ENCODE results near the gene RAF1.

The RAF1 gene

GRCh38 chr3:12615266-12615665 is 48.7 kb downstream of the RAF1 start:
- intact Hi-C loops (cut with DNase I) = no loop called here

DNA sequence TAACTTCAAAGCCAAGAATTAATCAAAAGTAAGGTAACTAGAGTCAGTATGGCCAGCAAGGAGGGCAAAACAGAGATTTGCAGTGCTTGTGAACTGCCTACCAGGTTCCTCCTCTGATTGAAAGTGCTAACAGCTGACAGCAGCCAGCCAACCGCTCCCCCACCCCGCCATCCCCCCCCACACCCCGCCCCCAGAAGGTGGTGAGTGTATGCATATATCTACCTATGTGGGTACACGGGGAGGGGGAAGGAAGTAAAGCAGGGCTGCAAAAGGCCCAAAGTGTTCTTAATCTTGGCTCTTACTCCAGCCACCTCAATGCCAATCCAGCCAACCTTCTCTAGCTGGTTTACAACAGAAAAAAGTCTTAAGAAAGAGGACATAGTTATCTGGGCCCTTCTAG is 50.7 kb downstream of the RAF1 start:
- no peak for DNase-seq
- intact Hi-C loops (cut with DNase I) = no loop called here

More at GRCh38 chr3:12615266-12615665, 48.7 kb downstream of the RAF1 start:
- DNase-seq = no peak

DNA sequence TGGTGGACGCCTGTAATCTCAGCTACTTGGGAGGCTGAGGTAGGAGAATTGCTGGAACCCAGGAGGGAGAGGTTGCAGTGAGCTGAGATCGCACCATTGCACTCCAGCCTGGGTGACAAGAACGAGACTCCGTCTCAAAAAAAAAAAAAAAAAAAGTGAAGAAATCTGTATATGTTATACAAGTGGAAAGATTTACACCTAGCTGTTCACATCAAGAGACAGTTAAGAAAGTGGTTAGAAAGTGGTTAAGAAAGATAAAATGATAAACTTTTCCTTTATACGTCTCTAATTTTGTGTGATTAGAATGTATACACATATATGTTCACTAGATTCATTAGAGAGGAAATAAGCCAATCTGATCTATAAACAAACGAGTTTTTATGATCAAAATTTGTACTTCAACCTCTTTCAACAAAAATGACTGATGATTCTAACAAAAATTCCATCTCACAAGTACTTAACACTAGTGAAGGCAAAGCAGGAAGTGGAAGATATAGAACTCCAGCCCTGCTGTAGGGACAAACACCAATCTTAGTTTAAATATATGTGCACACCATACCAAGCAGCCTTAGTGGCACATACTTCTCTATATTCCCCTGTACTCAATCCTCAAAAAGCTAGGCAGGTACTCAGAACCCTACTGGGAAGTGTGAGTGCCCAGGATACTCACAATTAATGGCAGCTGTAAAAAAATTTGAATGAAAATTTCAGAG is 51.2 kb downstream of the RAF1 start:
- intact Hi-C loops (cut with DNase I) = no loop called here
- DNase-seq = no peak

- intact Hi-C loops (cut with DNase I) = no loop called here
- DNase-seq = no peak
Observed at GRCh38 chr3:12611117-12611516, 52.8 kb downstream of the RAF1 start.

GRCh38 chr3:12608376-12608775 is 55.5 kb downstream of the RAF1 start:
- intact Hi-C loops (cut with DNase I) = no loop called here
- no peak for DNase-seq

DNA sequence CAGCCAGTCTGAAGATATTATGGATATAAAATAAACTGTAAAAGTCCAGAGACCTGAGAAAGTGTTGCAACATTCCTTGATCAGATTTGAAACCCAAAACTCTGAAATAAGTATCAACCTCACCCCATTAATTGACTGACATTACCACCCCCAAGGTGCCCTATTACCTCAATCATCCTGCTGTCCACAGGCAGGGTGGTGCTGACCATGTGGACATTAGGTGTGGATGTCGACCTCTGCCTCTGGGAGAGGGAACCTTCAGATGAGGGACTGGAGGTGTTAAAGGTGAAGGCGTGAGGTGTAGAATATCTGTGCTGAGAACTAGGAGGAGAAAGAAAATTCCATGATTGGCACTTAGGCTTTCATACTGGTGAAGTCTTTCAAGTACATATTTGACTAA is 59.9 kb downstream of the RAF1 start:
- DNase-seq = no peak
- intact Hi-C loops (cut with DNase I) = no loop called here

- intact Hi-C loops (cut with DNase I) = no loop called here
- no peak for DNase-seq
Observed at GRCh38 chr3:12601072-12601471, 62.8 kb downstream of the RAF1 start.

- DNase-seq = no peak
- intact Hi-C loops (cut with DNase I) = no loop called here
Observed at GRCh38 chr3:12598890-12599289, 65.0 kb downstream of the RAF1 start.

DNA sequence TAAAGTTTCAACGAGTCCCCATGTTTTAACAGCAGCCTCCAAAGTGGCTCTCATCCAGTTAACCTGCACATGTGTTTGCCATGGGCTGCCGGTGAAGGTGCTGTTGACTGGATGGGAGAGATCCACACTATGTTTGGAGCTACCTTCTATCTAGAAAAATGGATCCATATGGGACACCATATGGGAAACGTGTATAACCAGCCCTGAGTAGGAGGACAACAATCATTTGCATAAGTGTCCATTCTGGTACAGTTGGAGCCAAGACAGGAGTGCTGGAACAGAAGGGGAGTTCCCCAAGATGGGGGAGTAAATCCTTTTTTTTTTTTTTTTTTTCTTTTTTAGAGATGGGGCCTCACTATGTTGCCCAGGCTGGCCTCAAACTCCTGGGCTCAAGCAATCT is 70.4 kb downstream of the RAF1 start:
- intact Hi-C loops (cut with DNase I) = no loop called here
- no peak for DNase-seq

GRCh38 chr3:12591997-12592715 is 71.8 kb downstream of the RAF1 start:
- no peak for DNase-seq
- intact Hi-C loops (cut with DNase I) = no loop called here

GRCh38 chr3:12591456-12591855 is 72.5 kb downstream of the RAF1 start:
- no peak for DNase-seq
- intact Hi-C loops (cut with DNase I) = no loop called here

DNA sequence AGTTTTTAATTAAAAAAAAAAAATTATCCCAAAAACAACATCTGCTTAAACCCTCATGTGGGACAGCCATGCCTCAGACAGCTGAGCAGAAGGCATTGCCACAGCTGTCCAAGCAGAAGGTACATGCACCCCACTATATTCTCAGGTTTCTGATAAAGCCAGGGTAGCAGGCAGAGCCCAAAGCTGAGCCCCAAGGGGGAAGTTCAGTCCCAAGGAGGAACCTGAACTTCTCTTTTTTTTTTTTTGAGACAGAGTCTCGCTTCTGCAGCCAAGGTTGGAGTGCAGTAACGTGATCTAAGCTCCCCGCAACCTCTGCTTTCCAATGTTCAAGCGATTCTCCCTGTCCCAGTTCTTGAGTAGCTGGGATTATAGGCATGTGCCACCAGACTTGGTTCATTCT is 73.8 kb downstream of the RAF1 start:
- intact Hi-C loops (cut with DNase I) = no loop called here
- no peak for DNase-seq

DNA sequence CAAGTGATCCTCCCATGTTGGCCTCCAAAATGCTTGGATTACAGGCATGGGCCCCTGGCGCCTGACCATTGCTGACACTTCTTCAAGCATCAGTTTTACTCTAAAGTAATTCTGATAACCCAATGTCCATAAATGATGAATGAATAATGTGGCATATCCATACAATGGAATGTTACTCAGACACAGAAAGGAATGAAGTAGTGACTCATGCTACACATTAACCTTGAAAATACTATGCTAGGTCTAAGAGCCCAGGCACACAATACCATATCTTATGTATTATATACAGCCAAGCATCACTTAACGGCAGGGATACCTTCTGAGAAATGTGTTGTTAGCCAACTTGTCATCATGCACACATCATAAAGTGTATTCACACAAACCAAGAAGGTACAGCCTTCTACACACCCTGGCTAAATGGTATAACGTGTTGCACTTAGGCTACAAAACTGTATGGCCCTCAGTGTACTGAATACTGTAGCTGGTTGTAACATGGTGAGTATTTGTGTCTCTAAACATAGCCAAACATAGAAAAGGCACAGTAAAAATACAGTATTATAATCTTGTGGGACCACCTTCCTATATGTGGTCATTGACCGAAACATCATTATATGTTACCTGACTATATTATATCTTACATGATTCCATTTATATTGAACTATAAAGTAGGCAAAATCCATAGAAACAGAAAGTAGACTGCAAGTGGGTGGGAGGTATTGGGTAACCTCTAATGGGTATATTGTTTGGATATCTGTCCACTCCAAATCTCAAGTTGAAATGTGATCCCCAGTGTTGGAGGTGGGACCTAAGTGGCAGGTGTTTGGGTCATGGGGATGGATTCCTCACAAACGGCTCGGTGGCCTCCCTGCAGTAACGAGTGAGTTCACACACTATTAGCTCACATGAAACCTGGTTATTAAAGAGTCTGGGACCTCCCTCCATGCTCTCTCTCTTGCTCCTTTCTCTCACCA is 75.6 kb downstream of the RAF1 start:
- DNase-seq = no peak
- intact Hi-C loops (cut with DNase I) = no loop called here

DNA sequence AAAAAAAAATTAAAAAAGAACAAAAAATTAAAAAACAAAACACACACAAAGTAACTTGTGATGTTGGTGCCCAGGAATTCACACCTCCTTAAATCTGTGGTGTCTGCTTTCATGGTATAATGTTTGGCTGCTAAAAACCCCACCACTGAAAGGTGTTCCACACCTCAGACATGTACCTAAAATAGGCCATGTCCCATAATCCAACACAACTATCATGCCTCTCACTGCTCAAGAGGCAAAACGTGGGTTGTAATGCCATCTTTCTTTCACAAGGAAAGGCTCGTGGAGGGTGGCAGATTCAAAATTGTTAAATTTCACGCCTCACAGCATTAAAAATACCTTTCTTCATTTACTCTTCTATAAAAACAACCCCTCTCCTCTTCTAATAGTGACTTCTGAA is 77.5 kb downstream of the RAF1 start:
- intact Hi-C loops (cut with DNase I) = no loop called here
- DNase-seq = peak in 8 of 42 donors; percentile 15 to 56 (median 30)

- DNase-seq = no peak
- intact Hi-C loops (cut with DNase I) = no loop called here
Observed at GRCh38 chr3:12585970-12586369, 77.9 kb downstream of the RAF1 start.

DNA sequence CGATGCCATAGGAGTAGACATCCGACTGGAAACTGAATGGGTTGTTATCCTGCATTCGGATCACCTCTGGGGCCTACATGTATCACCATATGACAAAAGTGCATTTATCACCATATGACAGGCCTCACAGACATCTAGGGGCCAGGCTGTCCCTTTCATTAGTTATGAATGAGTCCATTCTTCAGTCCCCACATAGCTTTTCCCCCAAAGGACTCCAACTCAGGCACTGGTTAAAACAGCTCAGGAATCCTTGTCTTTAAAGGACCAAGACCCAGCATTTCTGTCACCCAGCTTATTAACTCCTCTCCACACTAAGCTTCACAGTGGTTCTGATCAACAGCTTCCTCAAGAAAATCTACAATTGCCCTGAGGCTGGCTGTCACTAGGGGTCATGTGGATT is 78.7 kb downstream of the RAF1 start:
- DNase-seq = no peak

DNA sequence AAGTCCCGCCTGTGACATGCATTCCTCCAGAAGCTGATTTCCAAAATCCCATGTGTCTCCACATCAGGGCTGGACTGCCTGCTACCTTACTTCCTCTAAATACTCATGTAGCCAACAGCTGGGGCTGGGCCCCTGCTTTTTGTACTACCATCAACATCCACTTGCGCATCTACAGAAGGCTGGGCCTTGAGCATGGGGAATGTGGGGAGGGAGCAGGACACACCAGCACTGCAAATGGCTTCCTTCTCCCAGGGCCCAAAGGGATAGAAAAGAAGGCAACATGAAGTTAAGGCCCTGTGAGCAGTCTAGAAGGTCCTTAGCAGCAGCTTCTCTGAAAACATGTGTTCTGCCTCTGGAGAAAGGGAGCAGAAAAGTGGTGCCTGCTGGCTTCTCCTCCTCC is 79.8 kb downstream of the RAF1 start:
- DNase-seq = no peak
- intact Hi-C loops (cut with DNase I) = no loop called here

More for the DNA sequence above, 78.7 kb downstream of the RAF1 start:
- intact Hi-C loops (cut with DNase I) = no loop called here

- no peak for DNase-seq
- intact Hi-C loops (cut with DNase I) = no loop called here
Observed at GRCh38 chr3:12583280-12583679, 80.6 kb downstream of the RAF1 start.

DNA sequence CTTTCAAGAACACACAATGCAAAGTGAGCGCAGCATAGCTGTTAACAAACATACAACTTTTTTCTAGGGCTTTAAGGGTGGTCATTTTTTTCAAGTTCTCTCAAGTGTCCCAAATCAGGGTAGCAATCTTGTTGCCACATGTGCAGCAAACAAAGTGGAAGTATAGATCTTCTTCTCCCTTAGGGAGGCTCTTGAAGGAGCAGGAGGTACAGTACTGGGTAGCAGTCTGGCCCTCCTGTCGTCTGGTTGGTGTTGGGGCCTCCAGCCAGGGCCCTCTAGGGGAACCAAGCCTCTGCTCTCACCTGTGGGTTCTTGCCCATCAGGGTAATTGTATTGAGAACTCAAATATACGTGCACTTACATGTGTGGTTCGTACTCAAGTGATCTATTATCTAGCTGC is 81.2 kb downstream of the RAF1 start:
- DNase-seq = no peak
- intact Hi-C loops (cut with DNase I) = no loop called here

DNA sequence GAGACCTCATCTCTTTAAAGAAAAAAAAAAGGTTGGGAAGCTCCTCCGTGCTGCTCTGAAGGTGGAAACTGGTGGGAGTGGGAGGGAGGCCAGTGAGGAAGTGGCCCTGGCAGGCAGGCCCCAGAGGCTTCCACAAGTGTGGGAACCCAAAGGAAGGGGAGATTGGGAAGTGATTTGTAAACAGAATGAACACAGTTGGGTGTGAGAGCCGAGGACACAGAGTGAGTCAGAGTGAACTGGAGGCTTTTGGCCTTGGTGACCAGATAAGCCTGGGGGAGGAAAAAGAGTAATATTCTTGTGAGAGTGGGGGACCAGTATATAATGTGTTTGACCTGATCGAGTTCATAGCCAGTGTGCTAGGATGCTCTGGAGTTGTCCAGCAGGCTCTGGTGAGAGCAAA is 84.0 kb downstream of the RAF1 start:
- intact Hi-C loops (cut with DNase I) = no loop called here

More for the DNA sequence above, 84.0 kb downstream of the RAF1 start:
- no peak for DNase-seq

Data from head of caudate nucleus (tissue), 42 donors.